H4 (cell line): ENCODE results near the gene NUDT22. TPM values are rescaled to one million over a fixed set of nuclear protein-coding genes. Genes with fewer than 3 reads are reported as not detected.

ENCODE experiments used
- DNase-seq: peaks from one replicate; pipeline ENCODE4 v3.0.0-alpha.2; 2015; ENCODE audit warnings: low spot score
- total RNA-seq: library from RNA; depleted of rRNA; stranded (reverse); fragments of >200 nt; shearing (Covaris generic); gene quantifications from 2 replicates; pipeline ENCODE4 v1.2.3, GENCODE V29; 2014; rRNA removed

NUDT22 gene, protein sequence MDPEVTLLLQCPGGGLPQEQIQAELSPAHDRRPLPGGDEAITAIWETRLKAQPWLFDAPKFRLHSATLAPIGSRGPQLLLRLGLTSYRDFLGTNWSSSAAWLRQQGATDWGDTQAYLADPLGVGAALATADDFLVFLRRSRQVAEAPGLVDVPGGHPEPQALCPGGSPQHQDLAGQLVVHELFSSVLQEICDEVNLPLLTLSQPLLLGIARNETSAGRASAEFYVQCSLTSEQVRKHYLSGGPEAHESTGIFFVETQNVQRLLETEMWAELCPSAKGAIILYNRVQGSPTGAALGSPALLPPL
- total RNA-seq = 39.6 and 47.9 TPM in 2 replicates

DNA sequence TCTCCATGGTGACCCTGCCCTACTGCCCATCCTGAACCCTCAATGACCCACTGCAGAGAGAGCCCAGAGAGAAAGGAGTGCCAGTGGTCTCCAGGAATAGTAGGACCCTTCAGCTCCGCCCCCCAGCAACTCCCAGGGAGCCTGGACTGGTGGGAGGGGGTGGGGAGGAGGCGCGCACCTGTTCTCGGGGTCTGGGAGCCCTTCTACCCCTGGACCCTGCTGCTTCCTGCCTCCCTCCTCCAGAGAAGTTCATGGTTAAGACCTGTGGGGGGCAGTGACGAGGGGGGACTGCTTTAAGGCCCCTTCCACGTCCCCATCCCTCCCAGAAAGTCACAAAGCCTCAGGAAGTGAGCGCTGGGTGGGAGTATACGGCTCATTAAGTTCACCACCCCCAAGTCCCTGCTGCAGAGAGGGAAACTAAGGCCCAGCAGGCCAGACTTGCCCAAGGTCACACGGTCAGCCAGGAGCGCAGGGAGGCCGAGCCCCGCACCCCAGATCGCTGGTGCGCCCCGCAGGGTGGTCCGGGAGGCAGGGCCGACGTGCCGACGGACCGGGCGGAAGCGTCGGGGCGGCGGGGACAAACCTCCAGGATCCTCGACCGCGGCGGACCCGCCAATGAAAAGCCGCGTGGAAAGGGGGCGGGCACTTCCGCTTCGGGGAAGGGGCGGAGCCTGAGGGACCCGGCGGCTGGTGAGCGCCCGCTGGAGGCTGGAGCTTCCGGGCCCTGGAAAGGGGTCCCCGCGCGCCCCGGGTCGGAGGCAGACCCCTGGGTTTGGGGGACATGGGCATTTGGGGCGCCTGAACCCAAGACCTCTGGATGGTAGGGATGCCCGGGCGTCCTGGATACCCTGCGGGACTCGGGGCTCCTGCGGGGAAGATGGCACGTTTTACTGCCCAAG lies at the start of gene NUDT22, which contains the start of gene TRPT1:
TSS of gene NUDT22 (plus strand) at position 667 of the 899 bp plus-strand sequence. CDS start 379 bp downstream, outside the sequence.
TSS of gene TRPT1 (minus strand) at position 579 of the 899 bp plus-strand sequence. CDS start at position 253, 326 bp downstream.
- DNase-seq = peak; percentile 67

DNA sequence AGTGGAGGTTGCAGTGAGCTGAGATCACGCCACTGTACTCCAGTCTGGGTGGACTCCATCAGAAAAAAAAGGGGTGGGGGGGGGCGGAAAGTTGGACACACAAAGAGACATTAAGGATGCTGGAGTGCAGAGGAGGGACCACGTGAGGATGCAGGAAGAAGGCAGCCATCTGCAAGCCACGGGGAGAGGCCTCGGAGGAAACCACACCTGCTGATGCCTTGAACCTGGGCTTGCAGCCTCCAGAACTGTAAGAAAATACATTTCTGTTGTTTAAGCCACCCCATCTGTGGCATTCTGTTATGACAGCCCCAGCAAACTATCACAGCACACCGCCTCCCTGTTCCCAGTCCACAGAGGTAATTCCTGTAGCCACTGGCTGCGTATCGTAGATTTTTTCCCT lies 49.3 kb upstream of the NUDT22 start:
- no peak for DNase-seq

DNA sequence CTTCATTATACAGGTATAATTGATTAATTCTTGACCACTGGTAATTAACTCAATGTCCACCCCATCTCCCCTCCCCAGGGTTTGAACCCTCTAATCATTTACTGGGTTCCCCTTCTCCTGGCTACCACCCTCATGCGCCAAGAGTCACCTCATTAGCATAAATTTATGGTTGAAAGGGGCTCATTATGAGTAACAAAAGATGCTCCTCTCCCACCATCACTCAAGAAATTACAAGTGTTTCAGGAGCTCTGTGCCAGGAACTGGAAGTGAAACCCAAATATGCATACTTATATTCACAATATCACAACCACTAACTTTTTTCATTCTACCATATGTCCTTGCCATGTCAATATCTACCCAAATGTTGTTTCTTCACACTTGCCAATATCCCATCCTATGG lies 47.9 kb upstream of the NUDT22 start:
- DNase-seq = no peak

DNA sequence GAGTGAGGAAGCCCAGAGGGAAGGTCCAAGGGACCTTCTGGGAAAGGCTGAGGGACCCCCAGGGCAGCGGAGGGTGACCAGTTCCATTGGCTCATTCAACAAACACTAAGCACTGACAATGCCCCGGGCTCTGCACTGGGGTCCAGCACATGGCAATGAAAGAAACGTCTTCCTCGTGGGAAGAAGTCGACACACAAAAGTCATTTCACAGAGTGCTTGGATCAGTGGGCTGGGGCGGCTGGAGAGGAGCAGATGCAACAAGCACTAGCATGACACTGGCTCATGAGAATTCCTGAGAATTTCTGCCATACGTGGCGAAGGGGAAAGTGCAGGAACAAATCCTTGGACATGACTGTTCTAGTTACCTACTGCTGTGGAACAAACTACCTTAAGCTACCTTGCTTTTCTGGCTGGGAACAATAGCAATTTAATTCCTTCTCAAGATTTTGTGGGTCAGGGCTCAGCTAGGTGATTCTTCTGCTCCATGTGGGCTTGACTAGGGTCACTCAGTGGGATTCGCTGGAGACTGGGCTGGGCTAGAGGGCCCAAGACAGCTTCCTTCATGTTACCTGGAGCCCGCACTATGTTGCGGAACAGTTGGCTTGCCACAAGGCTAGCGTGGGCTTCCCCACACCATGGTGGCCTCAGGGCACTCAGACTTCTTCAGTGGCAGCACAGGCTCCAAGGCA lies 47.0 kb upstream of the NUDT22 start:
- DNase-seq = no peak

DNA sequence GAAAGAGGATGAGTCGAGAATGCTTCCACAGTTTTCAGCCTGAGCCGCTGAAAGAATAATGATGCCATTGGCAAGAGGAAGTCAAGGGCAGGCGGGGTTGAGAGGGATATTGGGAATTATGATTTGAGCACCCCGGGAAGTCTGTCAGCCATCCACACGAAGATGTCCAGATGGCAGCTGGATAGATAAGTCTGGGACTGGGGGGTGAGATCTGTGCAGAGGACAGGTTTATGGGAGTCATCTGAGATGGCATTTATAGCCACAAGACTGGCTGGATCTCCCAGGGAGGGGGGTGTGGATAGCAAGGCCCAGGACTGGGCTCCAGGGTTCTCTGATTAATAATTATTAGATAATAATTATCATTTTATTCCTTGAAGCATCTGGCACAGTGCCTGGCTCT lies 45.2 kb upstream of the NUDT22 start:
- DNase-seq = no peak

DNA sequence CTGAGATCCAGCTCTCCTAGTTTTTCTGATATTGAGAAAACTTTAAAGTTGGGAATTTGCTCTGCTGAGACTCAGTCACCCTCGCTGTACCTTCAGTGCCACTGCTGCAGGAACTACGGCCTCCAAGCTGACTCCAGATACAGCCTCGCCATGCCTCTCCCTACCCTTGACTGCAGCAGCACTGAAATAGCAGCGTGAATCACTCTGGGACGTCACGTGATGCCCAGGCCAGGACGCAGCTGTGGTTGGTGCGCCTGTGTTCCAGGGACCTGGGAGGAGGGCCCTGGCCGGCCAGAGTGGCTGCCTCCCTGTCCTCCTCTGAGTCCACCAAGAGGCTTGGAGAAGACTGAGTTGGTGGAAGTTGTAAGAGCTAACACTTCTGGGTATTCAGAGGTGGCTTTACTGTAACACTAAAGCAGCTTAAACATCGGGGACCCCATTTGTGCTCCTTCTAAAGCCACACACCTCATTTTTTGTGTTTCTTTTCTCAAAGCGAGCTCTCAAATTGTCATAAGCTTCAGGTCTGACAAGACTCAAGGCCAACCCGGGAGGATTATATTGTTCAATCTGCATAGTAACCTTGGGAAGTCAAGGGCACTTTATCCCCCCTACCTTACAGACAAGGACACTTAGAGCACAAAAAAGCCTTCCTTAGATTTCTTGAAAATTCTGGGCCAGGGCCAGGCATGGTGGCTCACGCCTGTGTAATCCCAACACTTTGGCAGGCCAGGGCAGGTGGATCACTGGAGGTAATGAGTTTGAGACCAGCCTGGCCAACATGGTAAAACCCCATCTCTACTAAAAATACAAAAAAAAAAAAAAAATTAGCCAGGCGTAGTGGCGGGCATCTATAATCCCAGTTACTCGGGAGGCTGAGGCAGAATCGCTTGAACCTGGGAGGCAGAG lies 44.3 kb upstream of the NUDT22 start:
- DNase-seq = peak; percentile 93

DNA sequence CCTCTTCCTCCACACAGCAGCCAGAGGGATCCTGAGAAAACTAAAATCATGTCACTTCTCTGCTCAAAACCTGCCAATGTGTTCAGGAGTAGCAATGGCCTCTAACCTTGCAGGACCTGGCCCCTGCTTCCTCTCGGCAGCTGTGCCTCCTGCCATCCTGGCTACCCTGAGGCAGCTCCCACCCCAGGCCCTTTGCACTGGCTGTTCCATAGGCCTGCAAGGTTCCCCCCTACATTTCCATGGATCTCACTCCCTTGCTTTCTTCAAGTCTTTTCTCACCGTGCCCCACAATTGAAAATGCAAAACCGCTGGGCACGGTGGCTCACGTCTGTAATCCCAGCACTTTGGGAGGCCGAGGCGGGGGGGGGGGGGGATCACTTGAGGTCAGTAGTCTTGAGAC lies 42.2 kb upstream of the NUDT22 start:
- DNase-seq = no peak

DNA sequence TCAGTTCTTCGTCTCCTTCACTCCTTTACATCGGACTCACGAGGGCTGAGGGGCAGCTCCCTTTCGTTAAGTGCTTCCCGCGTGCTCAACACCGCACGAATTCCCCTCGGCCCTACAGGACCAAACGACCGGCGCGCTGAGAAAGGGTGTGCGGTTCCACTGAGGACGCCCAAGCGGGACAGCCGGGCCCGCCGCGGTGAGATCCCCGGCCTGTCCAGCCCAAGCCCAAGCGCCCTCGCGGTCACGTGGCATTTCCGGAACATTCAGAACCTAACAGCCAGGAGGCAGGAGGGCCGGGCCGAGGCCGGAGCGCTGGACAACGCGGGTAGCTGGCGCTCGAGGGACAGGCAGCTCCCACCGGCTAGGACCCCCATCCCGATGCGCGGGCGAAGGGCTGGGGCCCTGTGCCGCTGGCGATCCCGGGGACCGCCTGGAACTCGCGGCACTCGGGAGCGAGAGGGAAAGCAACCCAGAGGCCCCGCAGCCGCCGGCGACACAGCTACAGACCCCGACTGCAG lies 40.8 kb upstream of the NUDT22 start:
- DNase-seq = peak; percentile 58

DNA sequence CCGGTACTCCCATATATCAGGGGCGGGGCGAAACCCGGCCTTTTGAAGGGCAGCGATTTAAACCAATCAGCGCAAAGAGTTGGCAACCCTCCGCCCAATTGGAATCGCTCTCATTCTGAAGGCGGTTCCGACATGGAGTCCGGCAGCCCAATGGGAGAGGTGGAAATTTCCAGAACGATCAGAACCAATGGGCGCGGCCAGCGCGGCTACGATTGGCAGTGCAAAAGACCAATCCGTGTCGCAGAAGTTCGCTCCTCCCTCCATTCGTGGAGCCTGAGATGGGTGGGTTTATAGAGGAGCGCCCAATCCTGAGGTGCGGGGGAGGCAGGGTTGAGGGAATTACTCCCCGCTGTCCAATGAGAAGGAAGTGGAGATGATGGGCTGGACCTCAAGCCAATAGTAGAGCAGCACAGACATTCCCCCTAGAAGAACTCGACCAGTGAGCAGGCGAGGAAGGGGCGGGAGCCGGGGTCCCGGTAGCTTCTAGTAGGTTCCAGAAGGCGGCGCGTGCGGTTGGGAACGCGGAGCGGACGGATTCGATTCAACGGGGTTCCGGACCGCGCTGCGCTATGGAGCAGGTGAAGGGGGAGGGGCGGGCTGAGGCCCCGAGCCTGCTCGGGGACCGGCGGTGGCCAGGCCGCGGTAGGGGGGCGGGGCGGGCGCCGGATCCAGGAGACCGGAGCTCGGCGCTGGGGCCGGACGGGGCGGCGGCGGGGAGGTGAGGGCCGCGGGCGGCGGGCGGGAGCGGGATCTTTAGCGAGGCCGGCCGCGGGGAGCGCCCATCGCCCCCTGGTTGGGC lies 40.2 kb upstream of the NUDT22 start, which contains the start of gene STIP1:
TSS of gene STIP1 (plus strand) at position 479 of the 799 bp plus-strand sequence. CDS start at position 570, 91 bp downstream.
- peak; percentile 100 for DNase-seq

DNA sequence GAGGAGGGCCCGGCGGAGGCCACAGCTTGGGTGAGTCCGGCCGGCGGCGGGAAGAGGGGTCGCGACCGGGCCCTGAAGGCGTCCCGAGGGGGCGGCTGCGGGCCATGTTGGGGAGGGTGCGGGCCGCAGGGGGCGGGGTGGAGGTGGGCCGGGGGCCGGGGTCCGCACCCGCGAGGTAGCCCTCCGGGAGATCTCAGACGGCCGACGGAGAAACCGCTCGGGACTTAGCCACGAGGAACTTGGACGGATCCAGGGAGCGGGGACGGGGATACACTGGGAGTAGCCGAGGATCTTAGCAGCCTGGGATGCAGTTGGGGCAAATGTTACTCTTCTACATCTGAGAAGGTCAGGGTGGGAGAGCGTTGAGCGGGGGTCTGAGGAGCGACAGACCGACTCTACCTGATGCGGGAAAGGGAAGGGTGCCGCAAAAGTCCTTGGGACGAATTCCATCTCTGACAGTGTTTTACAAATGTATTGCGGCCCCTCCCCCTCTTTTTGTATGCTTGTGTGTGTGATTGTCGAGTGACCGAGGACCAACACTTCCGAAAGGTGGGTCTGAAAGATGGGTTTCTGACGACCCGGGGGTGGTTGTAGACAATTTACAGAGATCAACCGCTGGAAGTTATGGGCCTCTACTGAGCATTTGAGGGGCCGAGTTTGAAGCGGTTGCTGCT lies 39.4 kb upstream of the NUDT22 start:
- DNase-seq = no peak

DNA sequence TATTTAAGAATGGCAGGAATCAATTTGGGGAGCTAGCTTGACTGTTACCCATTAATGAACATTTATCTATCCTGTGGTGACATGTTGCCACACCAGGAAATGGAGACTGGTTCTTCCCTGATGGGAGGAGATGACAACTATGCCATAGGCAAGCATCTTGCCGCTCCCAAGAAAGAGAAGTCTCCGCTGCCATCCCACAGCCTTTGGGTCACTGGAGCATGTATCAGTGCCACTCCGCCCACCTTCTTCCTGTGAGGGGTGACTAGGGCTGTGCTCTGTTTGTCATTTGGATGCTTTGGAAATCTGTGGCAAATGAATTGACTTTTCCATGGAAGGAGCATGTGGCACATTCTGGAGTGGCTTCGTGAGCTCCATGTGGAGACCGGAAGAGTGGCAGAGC lies 33.6 kb upstream of the NUDT22 start:
- no peak for DNase-seq

DNA sequence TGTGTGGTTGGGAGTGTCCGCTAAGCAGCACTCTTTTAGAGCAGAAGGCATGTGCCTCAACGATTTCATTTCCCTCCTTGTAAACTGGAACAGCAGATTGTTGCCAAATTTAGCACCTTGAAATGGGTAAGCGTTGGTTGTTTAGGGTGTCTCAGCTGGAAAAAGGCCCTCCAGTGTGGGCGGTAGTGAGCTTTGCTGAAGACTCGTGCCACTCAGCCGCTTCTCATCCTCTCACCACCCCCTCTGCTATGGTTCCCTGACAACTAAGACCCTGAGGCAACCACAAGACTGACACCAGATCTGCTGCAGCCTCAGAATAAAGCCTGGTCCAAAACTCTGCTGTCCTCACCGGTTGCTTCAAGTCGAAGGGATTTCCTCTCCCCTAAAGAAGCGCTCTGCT lies 29.4 kb upstream of the NUDT22 start:
- no peak for DNase-seq

DNA sequence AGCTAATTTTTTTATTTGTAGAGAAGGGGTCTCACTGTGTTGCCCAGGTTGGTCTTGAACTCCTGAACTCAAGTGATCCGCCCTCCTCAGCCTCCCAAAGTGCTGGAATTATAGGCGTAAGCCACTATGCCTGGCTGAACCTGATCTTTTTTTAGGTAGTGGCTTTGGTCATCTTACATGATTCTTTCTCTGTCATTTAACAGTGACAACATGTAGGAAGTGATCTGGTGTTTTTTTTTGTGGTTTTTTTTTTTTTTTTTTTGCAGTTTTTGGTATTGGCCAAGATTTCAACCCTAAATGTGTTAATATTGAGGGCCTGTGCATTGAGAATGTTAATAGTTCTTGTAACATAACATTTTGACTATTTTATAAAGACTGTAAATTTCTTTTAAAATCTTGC lies 27.6 kb upstream of the NUDT22 start:
- no peak for DNase-seq

DNA sequence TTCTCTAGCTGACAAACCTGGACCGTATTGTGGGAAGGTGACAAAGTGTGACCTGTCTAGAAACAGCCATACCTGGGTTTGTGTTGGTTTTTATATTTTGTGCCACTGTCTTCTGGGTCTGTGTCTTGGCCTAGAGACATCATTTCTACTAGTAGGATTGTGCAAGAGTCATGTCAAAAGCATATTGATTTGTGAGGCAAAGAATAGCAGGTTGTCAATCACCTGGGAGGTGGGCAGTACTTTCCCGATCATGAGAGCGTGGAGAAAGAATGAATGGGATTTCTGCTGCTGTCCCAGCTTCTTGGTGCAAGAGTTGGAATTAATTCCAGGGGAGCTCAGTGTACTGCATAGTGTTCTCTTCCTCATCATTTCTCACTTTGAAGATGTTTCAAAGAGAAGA lies 24.5 kb upstream of the NUDT22 start:
- DNase-seq = no peak

DNA sequence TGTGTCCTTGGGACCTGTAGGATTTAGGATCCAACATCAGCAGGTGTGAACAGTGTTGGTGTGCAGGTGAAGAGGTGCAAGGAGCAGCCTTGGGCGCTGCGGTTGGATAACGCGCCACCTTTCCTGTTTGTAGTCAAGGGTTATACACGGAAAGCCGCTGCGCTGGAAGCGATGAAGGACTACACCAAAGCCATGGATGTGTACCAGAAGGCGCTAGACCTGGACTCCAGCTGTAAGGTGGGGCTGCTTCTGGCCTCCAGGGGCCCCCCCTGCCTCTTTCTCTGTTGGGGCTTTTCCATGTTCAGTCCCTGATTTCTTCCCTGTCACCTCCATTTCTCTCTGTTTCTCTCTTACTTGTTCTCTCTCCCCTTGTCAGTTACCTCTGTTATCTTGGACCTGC lies 23.1 kb upstream of the NUDT22 start:
- DNase-seq = no peak

DNA sequence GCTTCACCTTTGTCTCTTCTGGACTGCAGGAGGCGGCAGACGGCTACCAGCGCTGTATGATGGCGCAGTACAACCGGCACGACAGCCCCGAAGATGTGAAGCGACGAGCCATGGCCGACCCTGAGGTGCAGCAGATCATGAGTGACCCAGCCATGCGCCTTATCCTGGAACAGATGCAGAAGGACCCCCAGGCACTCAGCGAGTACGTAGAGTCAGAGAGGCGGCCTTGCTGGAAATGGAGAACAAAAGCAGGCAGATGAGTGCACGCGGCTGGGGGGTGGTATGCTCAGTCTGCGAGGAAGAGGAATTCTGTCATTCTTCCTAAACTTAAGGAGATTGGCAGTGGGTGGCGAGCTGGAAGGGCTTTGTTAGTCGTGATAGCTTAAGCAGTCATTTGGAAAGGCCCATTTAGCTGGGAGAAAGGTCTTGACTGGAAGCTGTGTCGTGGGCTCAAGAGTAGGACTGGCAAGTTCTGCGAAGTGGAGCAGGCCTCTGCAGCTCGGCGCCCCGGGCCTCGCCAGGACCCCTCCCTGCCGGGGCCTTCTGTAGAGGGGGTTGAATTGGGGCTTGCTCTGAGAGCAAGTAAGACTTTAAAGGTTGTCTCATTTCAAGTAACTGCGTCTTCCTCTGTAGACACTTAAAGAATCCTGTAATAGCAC lies 22.5 kb upstream of the NUDT22 start:
- DNase-seq = no peak

DNA sequence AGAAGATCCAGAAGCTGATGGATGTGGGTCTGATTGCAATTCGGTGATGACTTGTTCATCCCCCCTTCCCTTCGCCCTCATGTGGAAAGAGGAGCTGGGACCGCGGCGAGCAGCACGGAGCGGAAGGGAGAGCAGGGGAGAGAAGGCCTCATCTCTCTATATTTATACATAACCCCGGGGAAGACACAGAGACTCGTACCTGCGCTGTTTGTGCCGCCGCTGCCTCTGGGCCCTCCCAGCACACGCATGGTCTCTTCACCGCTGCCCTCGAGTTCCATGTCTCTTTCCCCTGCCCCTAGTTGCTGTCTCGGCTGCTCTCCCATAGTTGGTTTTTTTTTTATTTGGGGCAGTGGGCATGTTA lies 22.0 kb upstream of the NUDT22 start:
- DNase-seq = no peak

DNA sequence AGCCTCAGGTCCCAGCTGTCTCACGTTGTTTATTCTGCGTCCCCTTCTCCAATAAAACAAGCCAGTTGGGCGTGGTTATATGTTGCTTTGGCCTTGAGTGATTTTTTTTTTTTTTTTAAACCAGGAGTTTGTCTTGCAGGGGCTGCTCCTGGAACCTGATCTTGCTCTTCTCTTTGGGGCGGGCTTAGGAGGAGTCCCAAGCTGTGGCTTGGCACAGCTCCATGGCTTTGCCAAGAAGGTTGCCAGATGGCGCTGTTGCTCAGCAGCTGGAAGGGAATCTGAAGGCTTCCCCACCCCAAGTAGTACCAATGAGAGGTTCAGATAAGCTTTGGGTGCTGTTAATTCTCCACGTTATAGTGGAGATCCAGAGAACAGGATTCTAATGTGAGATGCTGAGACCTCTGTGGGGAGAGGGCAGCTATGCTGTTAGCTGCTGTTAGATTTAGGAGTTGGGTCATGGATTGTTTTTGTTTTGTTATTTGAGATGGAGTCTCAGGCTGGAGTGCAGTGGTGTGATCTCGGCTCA lies 21.5 kb upstream of the NUDT22 start:
- DNase-seq = peak; percentile 91
